H9 (cell line): ENCODE data around the gene CAPN6. TPM values are rescaled to one million over a fixed set of nuclear protein-coding genes. Genes with fewer than 3 reads are reported as not detected.

Experiments used
- DNase-seq: peaks from one replicate; pipeline ENCODE4 v3.0.0-alpha.2; 2017
- H2AFZ ChIP-seq: one replicate; pipeline ENCODE4 v1.6.1; 2013; ENCODE audit warnings: mild to moderate bottlenecking, low read length, control low read depth, moderate library complexity
- H2AK5ac ChIP-seq: 2 replicates; pipeline ENCODE4 v1.6.1; 2013; ENCODE audit warnings: low read length, control low read depth, mixed read lengths; ENCODE audit not compliant: insufficient read length
- H2BK120ac ChIP-seq: one replicate; pipeline ENCODE4 v1.6.1; 2013; ENCODE audit warnings: low read depth, mild to moderate bottlenecking, low read length, control low read depth, inconsistent platforms; ENCODE audit not compliant: poor library complexity, severe bottlenecking
- H2BK12ac ChIP-seq: 2 replicates; pipeline ENCODE4 v1.6.1; 2013; ENCODE audit warnings: low read length, control low read depth, mixed read lengths, low read depth; ENCODE audit not compliant: insufficient read length
- H2BK15ac ChIP-seq: 2 replicates; pipeline ENCODE4 v1.6.1; 2013; ENCODE audit warnings: low read depth, low read length, control low read depth
- H2BK20ac ChIP-seq: one replicate; pipeline ENCODE4 v1.6.1; 2013; ENCODE audit warnings: low read depth, mild to moderate bottlenecking, low read length, control low read depth, inconsistent platforms; ENCODE audit not compliant: poor library complexity, severe bottlenecking
- H2BK5ac ChIP-seq: 2 replicates; pipeline ENCODE4 v1.6.1; 2013; ENCODE audit warnings: low read length, control low read depth, mixed read lengths; ENCODE audit not compliant: insufficient read length
- H3K14ac ChIP-seq: 2 replicates; pipeline ENCODE4 v1.6.1; 2013; ENCODE audit warnings: low read length, control low read depth; ENCODE audit not compliant: insufficient read depth
- H3K18ac ChIP-seq: 2 replicates; pipeline ENCODE4 v1.6.1; 2013; ENCODE audit warnings: low read depth, mild to moderate bottlenecking, mixed read lengths, low read length, control low read depth; ENCODE audit not compliant: insufficient read length
- H3K23ac ChIP-seq: 2 replicates; pipeline ENCODE4 v1.6.1; 2013; ENCODE audit warnings: low read length, control low read depth, mixed read lengths, low read depth; ENCODE audit not compliant: insufficient read length
- H3K23me2 ChIP-seq: 2 replicates; pipeline ENCODE4 v1.6.1; 2013; ENCODE audit warnings: low read depth, mild to moderate bottlenecking, mixed read lengths, low read length, control low read depth; ENCODE audit not compliant: insufficient read length, poor library complexity, severe bottlenecking
- H3K27ac ChIP-seq: 2 replicates; pipeline ENCODE4 v1.5.1; 2013; ENCODE audit warnings: low read length, control low read depth, mixed read lengths, low read depth; ENCODE audit not compliant: insufficient read length
- H3K27me3 ChIP-seq: 2 replicates; pipeline ENCODE4 v1.6.1; 2013; ENCODE audit warnings: low read length, control low read depth, inconsistent platforms; ENCODE audit not compliant: insufficient read depth
- H3K4ac ChIP-seq: 2 replicates; pipeline ENCODE4 v1.6.1; 2013; ENCODE audit warnings: low read depth, mild to moderate bottlenecking, control low read depth, inconsistent platforms, low read length, moderate library complexity
- H3K4me1 ChIP-seq: 2 replicates; pipeline ENCODE4 v1.6.1; 2013; ENCODE audit warnings: low read length, control low read depth, inconsistent platforms; ENCODE audit not compliant: insufficient read depth
- H3K4me2 ChIP-seq: 2 replicates; pipeline ENCODE4 v1.6.1; 2013; ENCODE audit warnings: low read length, control low read depth, mixed read lengths; ENCODE audit not compliant: insufficient read length, insufficient read depth
- H3K56ac ChIP-seq: 2 replicates; pipeline ENCODE4 v1.6.1; 2013; ENCODE audit warnings: low read depth, mild to moderate bottlenecking, mixed read lengths, low read length, control low read depth; ENCODE audit not compliant: insufficient read length
- H3K79me1 ChIP-seq: 2 replicates; pipeline ENCODE4 v1.6.1; 2013; ENCODE audit warnings: low read depth, mild to moderate bottlenecking, moderate library complexity, low read length, control low read depth, inconsistent platforms; ENCODE audit not compliant: insufficient read depth, poor library complexity, severe bottlenecking
- H3K79me2 ChIP-seq: 2 replicates; pipeline ENCODE4 v1.6.1; 2013; ENCODE audit warnings: low read length, control low read depth, inconsistent platforms; ENCODE audit not compliant: insufficient read depth
- H3K9ac ChIP-seq: 2 replicates; pipeline ENCODE4 v1.6.1; 2013; ENCODE audit warnings: low read length, control low read depth, mixed read lengths; ENCODE audit not compliant: insufficient read length; ENCODE audit errors: extremely low read depth
- H3K9me3 ChIP-seq: one replicate; pipeline ENCODE4 v1.6.1; 2013; ENCODE audit warnings: low read depth, low read length, inconsistent platforms; ENCODE audit not compliant: control insufficient read depth
- H3T11ph ChIP-seq: one replicate; pipeline ENCODE4 v1.6.1; 2013; ENCODE audit warnings: mild to moderate bottlenecking, low read length, control low read depth, inconsistent platforms
- H4K20me1 ChIP-seq: one replicate; pipeline ENCODE4 v1.6.1; 2013; ENCODE audit not compliant: control insufficient read depth, insufficient read length, insufficient read depth
- H4K5ac ChIP-seq: 2 replicates; pipeline ENCODE4 v1.6.1; 2013; ENCODE audit warnings: low read depth, mild to moderate bottlenecking, mixed read lengths, low read length, control low read depth; ENCODE audit not compliant: insufficient read length
- H4K8ac ChIP-seq: replicated peaks from 2 replicates; pipeline ENCODE4 v1.6.1; 2013; ENCODE audit warnings: low read length, control low read depth, mixed read lengths, low read depth; ENCODE audit not compliant: insufficient read length
- H4K91ac ChIP-seq: 2 replicates; pipeline ENCODE4 v1.6.1; 2013; ENCODE audit warnings: low read depth, mild to moderate bottlenecking, moderate library complexity, mixed read lengths, low read length, control low read depth; ENCODE audit not compliant: insufficient read length
- H3K27ac Mint-ChIP-seq, 3 experiments: 2 replicates in 2 of 3; 3 replicates in 1 of 3; pipeline ENCODE4 v1.8.0; 2020 to 2021; ENCODE audit warnings: mixed read lengths in 3 of 3, mild to moderate bottlenecking in 1 of 3, moderate library complexity in 1 of 3
- H3K27me3 Mint-ChIP-seq: 2 replicates; pipeline ENCODE4 v1.8.0; 2021; ENCODE audit warnings: low read depth, mild to moderate bottlenecking, moderate library complexity, mixed read lengths
- H3K36me3 Mint-ChIP-seq, 3 experiments: 2 replicates in 2 of 3; 3 replicates in 1 of 3; pipeline ENCODE4 v1.8.0; 2020 to 2021; ENCODE audit warnings: low read depth in 3 of 3, mixed read lengths in 3 of 3; ENCODE audit not compliant: insufficient read depth in 1 of 3
- H3K4me1 Mint-ChIP-seq, 2 experiments: 2 replicates each; pipeline ENCODE4 v1.8.0; 2020; ENCODE audit warnings: mixed read lengths in 2 of 2
- H3K4me3 Mint-ChIP-seq, 2 experiments: 2 replicates in 1 of 2; 3 replicates in 1 of 2; pipeline ENCODE4 v1.8.0; 2020 to 2021; ENCODE audit warnings: mild to moderate bottlenecking in 2 of 2, mixed read lengths in 2 of 2, moderate library complexity in 1 of 2
- H3K9me3 Mint-ChIP-seq, 2 experiments: 2 replicates in 1 of 2; 3 replicates in 1 of 2; pipeline ENCODE4 v1.8.0; 2020; ENCODE audit warnings: mild to moderate bottlenecking in 2 of 2, mixed read lengths in 2 of 2, moderate library complexity in 1 of 2
- CTCF ChIP-seq: fragments of 200-600 bp; sonication (generic); conservative IDR thresholded peaks from 3 replicates; pipeline ENCODE4 v1.8.0; 2021; ENCODE audit warnings: antibody characterized with exemption, mild to moderate bottlenecking
- WGBS: extraction: QIAGEN DNeasy Blood & Tissue Kit; methylation state at CpG from one replicate; pipeline ENCODE4 v1.1.7; 2013; ENCODE audit warnings: missing lambda C conversion rate, low lambda C conversion rate, mixed read lengths; ENCODE audit not compliant: insufficient read length; ENCODE audit errors: extremely low coverage; 5-methylcytosine and 5-hydroxymethylcytosine counted together
- total RNA-seq: library from RNA; stranded (reverse); gene quantifications from 2 replicates; pipeline ENCODE4 v1.2.1, GENCODE V29; 2021

CAPN6 gene
- total RNA-seq, 1 experiment from 2014 or later = 7.2 TPM

DNA sequence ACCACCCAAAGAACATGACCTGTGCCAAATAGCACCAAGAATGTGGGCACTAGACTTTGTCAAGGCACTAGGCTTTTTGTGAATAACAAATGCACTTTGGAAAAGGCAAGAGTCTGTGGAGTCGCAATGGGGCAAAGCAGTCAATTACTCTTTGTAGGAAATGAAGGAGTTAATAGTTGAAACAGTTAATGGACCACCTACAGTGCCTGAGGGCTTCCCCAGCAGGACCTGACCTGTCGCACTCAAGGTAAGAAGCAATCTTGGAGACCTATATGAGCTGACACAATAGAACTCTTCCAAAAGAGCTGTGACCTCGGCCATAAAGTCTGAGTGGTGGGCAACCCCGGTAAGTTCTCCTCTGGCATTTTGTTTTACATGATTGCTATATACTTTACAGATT lies 49.2 kb upstream of the CAPN6 start:
- no peaks in the 10 kb centered on the region for H3K36me3 Mint-ChIP-seq
- Histone ChIP-seq H3K9ac (no peak overlapping the region), H4K91ac (no peak overlapping the region), H2BK120ac (no peak overlapping the region), H2BK5ac (no peak overlapping the region), H3K9me3 (no peaks in the 10 kb centered on the region), H3K56ac (no peak overlapping the region), H4K20me1 (no peaks in the 10 kb centered on the region), H3K27me3 (no peaks in the 10 kb centered on the region), H3K27ac (no peak overlapping the region), H3K23me2 (no peaks in the 10 kb centered on the region), H2AFZ (no peak overlapping the region), H3T11ph (no peak overlapping the region), H3K79me1 (no peaks in the 10 kb centered on the region), H3K23ac (no peak overlapping the region), H2BK12ac (no peak overlapping the region), H3K79me2 (no peaks in the 10 kb centered on the region), H3K4ac (no peak overlapping the region), H2BK15ac (no peak overlapping the region), H2AK5ac (no peak overlapping the region), H3K14ac (no peak overlapping the region), H3K4me1 (no peaks in the 10 kb centered on the region), H4K8ac (no peak overlapping the region), H4K5ac (no peak overlapping the region), H3K4me2 (no peak overlapping the region), H3K18ac (no peak overlapping the region), H2BK20ac (no peak overlapping the region)
- no peak overlapping the region for H3K4me3 Mint-ChIP-seq
- no peak for TF ChIP-seq CTCF
- WGBS = no CpG with 5 or more reads among the region's 4 CpGs
- H3K9me3 Mint-ChIP-seq = 0 out of 5 replicates have a peak, but pooled peaks cover 0 to 6% of the 10 kb centered on the region in 2 experiments
- H3K27me3 Mint-ChIP-seq = peaks cover 10% of the 10 kb centered on the region
- no peak overlapping the region for H3K27ac Mint-ChIP-seq
- peaks cover 10 to 17% of the 10 kb centered on the region in 2 experiments for H3K4me1 Mint-ChIP-seq
- DNase-seq = no peak
